ENCODE data around the gene COBLL1. TPM values are rescaled to one million over a fixed set of nuclear protein-coding genes. Genes with fewer than 3 reads are reported as not detected.
"Not testable (repeated sequence)": the region's sequence is repeated elsewhere in the genome, so short reads cannot be mapped to it uniquely, and the experiment has no call there.

Gene COBLL1
- total and polyA plus RNA-seq, 2 donors (not counting 1 experiment from before 2014, with no cell fraction given), result 10.1 to 11.9 TPM

DNA sequence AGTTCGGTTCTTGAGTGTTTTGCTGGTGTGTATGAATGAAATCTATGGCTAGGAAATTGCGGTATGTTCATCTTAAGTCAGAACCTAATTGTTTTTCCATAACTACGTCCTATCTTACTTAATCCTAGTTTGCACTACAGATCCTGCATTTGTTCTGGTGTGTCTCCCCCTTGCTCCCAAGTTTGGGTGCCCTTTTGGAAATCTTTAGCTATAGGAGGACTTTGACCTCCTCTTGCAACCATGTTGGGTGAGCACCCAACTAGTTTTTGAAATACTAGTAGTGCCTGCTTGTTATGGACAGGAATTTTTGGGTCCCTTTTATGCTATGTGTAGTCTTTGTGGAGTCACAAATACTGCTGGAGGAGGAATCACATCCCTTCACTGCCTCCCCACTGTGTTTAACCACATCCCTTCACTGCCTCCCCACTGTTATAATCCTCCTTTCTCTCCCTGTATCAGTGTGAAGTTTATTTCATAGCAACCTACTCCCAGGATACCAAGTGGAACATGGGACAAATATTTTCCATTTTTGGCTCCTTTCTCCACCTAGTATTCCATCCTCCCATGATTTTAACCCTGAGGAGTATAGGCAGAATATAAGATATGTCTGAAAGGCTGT is 26.3 kb upstream of the COBLL1 start:
- H3K4me1 ChIP-seq (ENCODE audit: control insufficient read depth, extremely low read depth, insufficient read depth, low read length), result no peaks in the 10 kb centered on the region
- no peaks in the 10 kb centered on the region for H3K9me3 ChIP-seq (ENCODE audit: control insufficient read depth, insufficient read depth, low read depth, low read length)
- H4K20me1 ChIP-seq (ENCODE audit: control insufficient read depth, extremely low read depth, insufficient read depth, low read length), result no peaks in the 10 kb centered on the region
- no peaks in the 10 kb centered on the region for H3K36me3 ChIP-seq (ENCODE audit: control insufficient read depth, insufficient read depth, low read length)
- no peaks in the 10 kb centered on the region for H3K79me2 ChIP-seq (ENCODE audit: control insufficient read depth, insufficient read depth, low read length)
- no peak overlapping the region for H3K9ac ChIP-seq (ENCODE audit: insufficient read depth, low read length)
- DNase-seq (ENCODE audit: low read depth in 2 of 2), result no peak
- TF ChIP-seq, protein P1, sequence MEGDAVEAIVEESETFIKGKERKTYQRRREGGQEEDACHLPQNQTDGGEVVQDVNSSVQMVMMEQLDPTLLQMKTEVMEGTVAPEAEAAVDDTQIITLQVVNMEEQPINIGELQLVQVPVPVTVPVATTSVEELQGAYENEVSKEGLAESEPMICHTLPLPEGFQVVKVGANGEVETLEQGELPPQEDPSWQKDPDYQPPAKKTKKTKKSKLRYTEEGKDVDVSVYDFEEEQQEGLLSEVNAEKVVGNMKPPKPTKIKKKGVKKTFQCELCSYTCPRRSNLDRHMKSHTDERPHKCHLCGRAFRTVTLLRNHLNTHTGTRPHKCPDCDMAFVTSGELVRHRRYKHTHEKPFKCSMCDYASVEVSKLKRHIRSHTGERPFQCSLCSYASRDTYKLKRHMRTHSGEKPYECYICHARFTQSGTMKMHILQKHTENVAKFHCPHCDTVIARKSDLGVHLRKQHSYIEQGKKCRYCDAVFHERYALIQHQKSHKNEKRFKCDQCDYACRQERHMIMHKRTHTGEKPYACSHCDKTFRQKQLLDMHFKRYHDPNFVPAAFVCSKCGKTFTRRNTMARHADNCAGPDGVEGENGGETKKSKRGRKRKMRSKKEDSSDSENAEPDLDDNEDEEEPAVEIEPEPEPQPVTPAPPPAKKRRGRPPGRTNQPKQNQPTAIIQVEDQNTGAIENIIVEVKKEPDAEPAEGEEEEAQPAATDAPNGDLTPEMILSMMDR (conservative IDR thresholded peaks at IDR 0.05 in 1 of 2, IDR thresholded peaks at IDR 0.05 in 1 of 2; ENCODE audit: low read depth in 1 of 2, low read length in 2 of 2), result no peak
- TF ChIP-seq EZH2 (IDR thresholded peaks at IDR 0.05; ENCODE audit: low read length, missing control alignments), result no peak
- H3K4me3 ChIP-seq (replicated peaks in 1 of 4; ENCODE audit: control extremely low read depth in 1 of 4, insufficient read depth in 1 of 4, low read depth in 3 of 4, low read length in 4 of 4), result no peak overlapping the region
- no peak overlapping the region for H3K4me2 ChIP-seq (ENCODE audit: extremely low read depth, insufficient read depth, low read length)
- no peak overlapping the region for H2AFZ ChIP-seq (ENCODE audit: low read length)
- H3K27me3 ChIP-seq (ENCODE audit: control insufficient read depth, insufficient read depth, low read length), result peaks cover 2% of the 10 kb centered on the region
- no peak overlapping the region for H3K27ac ChIP-seq (ENCODE audit: insufficient read depth, low read length)

- not testable (repeated sequence) for H3K9me3 ChIP-seq (ENCODE audit: control insufficient read depth, insufficient read depth, low read depth, low read length); H2AFZ ChIP-seq (ENCODE audit: low read length); H3K36me3 ChIP-seq (ENCODE audit: control insufficient read depth, insufficient read depth, low read length); H3K27ac ChIP-seq (ENCODE audit: insufficient read depth, low read length); DNase-seq (ENCODE audit: low read depth in 2 of 2); H3K9ac ChIP-seq (ENCODE audit: insufficient read depth, low read length); H3K4me1 ChIP-seq (ENCODE audit: control insufficient read depth, extremely low read depth, insufficient read depth, low read length); H3K4me3 ChIP-seq (replicated peaks in 1 of 4; ENCODE audit: control extremely low read depth in 1 of 4, insufficient read depth in 1 of 4, low read depth in 3 of 4, low read length in 4 of 4); H3K79me2 ChIP-seq (ENCODE audit: control insufficient read depth, insufficient read depth, low read length); H3K27me3 ChIP-seq (ENCODE audit: control insufficient read depth, insufficient read depth, low read length); H4K20me1 ChIP-seq (ENCODE audit: control insufficient read depth, extremely low read depth, insufficient read depth, low read length); H3K4me2 ChIP-seq (ENCODE audit: extremely low read depth, insufficient read depth, low read length)
These were observed 24.8 kb upstream of the COBLL1 start for GRCh38 chr2:164866381-164866780.

DNA sequence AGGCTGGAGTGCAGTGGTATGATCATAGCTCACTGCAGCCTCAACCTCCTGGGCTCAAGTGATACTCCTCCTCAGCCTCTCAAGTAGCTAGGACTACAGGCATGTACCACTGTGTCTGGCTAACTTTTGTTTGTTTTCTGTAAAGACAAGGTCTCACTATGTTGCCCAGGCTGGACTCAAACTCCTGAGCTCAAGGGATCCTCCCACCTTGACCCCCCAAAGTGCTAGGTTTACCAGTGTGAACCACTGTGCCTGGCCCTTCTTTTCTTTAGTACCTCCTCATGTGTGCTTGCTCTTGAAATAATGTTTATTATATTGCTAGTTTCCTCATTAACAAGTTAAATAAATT is 19.0 kb upstream of the COBLL1 start:
- no peaks in the 10 kb centered on the region for H3K36me3 ChIP-seq (ENCODE audit: control insufficient read depth, insufficient read depth, low read length)
- H2AFZ ChIP-seq (ENCODE audit: low read length), result no peak overlapping the region
- no peak overlapping the region for H3K4me2 ChIP-seq (ENCODE audit: extremely low read depth, insufficient read depth, low read length)
- H3K9me3 ChIP-seq (ENCODE audit: control insufficient read depth, insufficient read depth, low read depth, low read length), result no peaks in the 10 kb centered on the region
- TF ChIP-seq, protein P1 (conservative IDR thresholded peaks at IDR 0.05 in 1 of 2, IDR thresholded peaks at IDR 0.05 in 1 of 2; ENCODE audit: low read depth in 1 of 2, low read length in 2 of 2), result no peak
- TF ChIP-seq EZH2 (IDR thresholded peaks at IDR 0.05; ENCODE audit: low read length, missing control alignments), result no peak
- no peaks in the 10 kb centered on the region for H4K20me1 ChIP-seq (ENCODE audit: control insufficient read depth, extremely low read depth, insufficient read depth, low read length)
- no peaks in the 10 kb centered on the region for H3K79me2 ChIP-seq (ENCODE audit: control insufficient read depth, insufficient read depth, low read length)
- no peak overlapping the region for H3K4me3 ChIP-seq (replicated peaks in 1 of 4; ENCODE audit: control extremely low read depth in 1 of 4, insufficient read depth in 1 of 4, low read depth in 3 of 4, low read length in 4 of 4)
- no peak overlapping the region for H3K27ac ChIP-seq (ENCODE audit: insufficient read depth, low read length)
- DNase-seq (ENCODE audit: low read depth in 2 of 2), result no peak
- no peaks in the 10 kb centered on the region for H3K4me1 ChIP-seq (ENCODE audit: control insufficient read depth, extremely low read depth, insufficient read depth, low read length)
- no peak overlapping the region for H3K9ac ChIP-seq (ENCODE audit: insufficient read depth, low read length)
- H3K27me3 ChIP-seq (ENCODE audit: control insufficient read depth, insufficient read depth, low read length), result no peaks in the 10 kb centered on the region

- not testable (repeated sequence) for H3K9ac ChIP-seq (ENCODE audit: insufficient read depth, low read length); H3K79me2 ChIP-seq (ENCODE audit: control insufficient read depth, insufficient read depth, low read length); H3K27me3 ChIP-seq (ENCODE audit: control insufficient read depth, insufficient read depth, low read length); H3K9me3 ChIP-seq (ENCODE audit: control insufficient read depth, insufficient read depth, low read depth, low read length); H4K20me1 ChIP-seq (ENCODE audit: control insufficient read depth, extremely low read depth, insufficient read depth, low read length); H3K4me1 ChIP-seq (ENCODE audit: control insufficient read depth, extremely low read depth, insufficient read depth, low read length); DNase-seq (ENCODE audit: low read depth in 2 of 2); H3K27ac ChIP-seq (ENCODE audit: insufficient read depth, low read length); H3K36me3 ChIP-seq (ENCODE audit: control insufficient read depth, insufficient read depth, low read length); H2AFZ ChIP-seq (ENCODE audit: low read length); H3K4me2 ChIP-seq (ENCODE audit: extremely low read depth, insufficient read depth, low read length); H3K4me3 ChIP-seq (replicated peaks in 1 of 4; ENCODE audit: control extremely low read depth in 1 of 4, insufficient read depth in 1 of 4, low read depth in 3 of 4, low read length in 4 of 4)
These were observed 18.5 kb upstream of the COBLL1 start for GRCh38 chr2:164859906-164860693.

Measured in fibroblast of lung (primary cell).